Measurements from ENCODE around the gene RHOBTB1.
"Not testable (repeated sequence)": the region's sequence is repeated elsewhere in the genome, so short reads cannot be mapped to it uniquely, and the experiment has no call there.

The RHOBTB1 gene

GRCh38 chr10:60911216-60911615 is 32.8 kb downstream of the RHOBTB1 start:
- ChIA-PET POLR2A (no interaction called here), CTCF (no interaction called here)
- no peak for DNase-seq (ENCODE audit: extremely low spot score)
- TF ChIP-seq BHLHE40 (IDR thresholded peaks at IDR 0.05; ENCODE audit: borderline replicate concordance) (no peak), L3MBTL2 (conservative IDR thresholded peaks at IDR 0.05) (no peak), NFRKB (IDR thresholded peaks at IDR 0.05) (no peak), FOXM1 (IDR thresholded peaks at IDR 0.05; ENCODE audit: borderline replicate concordance) (no peak), CTBP1 (IDR thresholded peaks at IDR 0.05; ENCODE audit: borderline replicate concordance) (no peak), ELF4 (IDR thresholded peaks at IDR 0.05) (no peak), TARDBP (IDR thresholded peaks at IDR 0.05) (no peak), HDGF (IDR thresholded peaks at IDR 0.05; ENCODE audit: borderline replicate concordance) (no peak), SUZ12 (IDR thresholded peaks at IDR 0.05) (no peak), ARNT (IDR thresholded peaks at IDR 0.05) (no peak), SP1 (IDR thresholded peaks at IDR 0.05) (no peak), FOXK2 (IDR thresholded peaks at IDR 0.05) (no peak), ZNF384 (IDR thresholded peaks at IDR 0.05) (no peak), LEF1 (IDR thresholded peaks at IDR 0.05; ENCODE audit: borderline replicate concordance) (no peak), FOXA1 (IDR thresholded peaks at IDR 0.05) (no peak)
- TF ChIP-seq, protein P1, sequence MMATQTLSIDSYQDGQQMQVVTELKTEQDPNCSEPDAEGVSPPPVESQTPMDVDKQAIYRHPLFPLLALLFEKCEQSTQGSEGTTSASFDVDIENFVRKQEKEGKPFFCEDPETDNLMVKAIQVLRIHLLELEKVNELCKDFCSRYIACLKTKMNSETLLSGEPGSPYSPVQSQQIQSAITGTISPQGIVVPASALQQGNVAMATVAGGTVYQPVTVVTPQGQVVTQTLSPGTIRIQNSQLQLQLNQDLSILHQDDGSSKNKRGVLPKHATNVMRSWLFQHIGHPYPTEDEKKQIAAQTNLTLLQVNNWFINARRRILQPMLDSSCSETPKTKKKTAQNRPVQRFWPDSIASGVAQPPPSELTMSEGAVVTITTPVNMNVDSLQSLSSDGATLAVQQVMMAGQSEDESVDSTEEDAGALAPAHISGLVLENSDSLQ (IDR thresholded peaks at IDR 0.05), result no peak

DNA sequence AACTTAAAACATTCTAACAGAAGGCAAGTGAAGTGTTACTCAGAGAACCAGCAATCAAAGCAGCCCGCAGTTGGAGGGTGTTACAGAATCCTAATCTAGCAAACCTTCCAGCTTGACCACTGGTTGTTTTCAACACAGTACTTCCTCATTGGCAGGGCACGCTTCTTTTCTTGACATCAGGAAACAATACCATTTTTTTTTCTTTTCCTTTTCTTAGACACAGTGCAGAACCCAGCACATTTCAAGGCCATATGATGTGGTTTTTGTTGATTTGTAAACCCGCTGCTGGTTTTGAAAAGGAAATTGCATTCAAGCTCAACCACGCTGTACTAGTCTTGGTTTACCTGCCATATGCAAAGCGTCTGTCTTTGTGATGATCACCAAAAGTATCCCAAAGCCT is 33.4 kb downstream of the RHOBTB1 start:
- DNase-seq (ENCODE audit: extremely low spot score), result no peak
- TF ChIP-seq HDGF (IDR thresholded peaks at IDR 0.05; ENCODE audit: borderline replicate concordance) (no peak), BHLHE40 (IDR thresholded peaks at IDR 0.05; ENCODE audit: borderline replicate concordance) (no peak), ELF4 (IDR thresholded peaks at IDR 0.05) (no peak), TARDBP (IDR thresholded peaks at IDR 0.05) (no peak), SP1 (IDR thresholded peaks at IDR 0.05) (no peak), FOXM1 (IDR thresholded peaks at IDR 0.05; ENCODE audit: borderline replicate concordance) (no peak)
- TF ChIP-seq, protein P1 (IDR thresholded peaks at IDR 0.05), result no peak
- POLR2A ChIA-PET, result no interaction called here
- CTCF ChIA-PET, result no interaction called here

GRCh38 chr10:60908896-60909295 is 35.1 kb downstream of the RHOBTB1 start:
- DNase-seq (ENCODE audit: extremely low spot score), result no peak
- POLR2A ChIA-PET, result no interaction called here
- TF ChIP-seq TARDBP (IDR thresholded peaks at IDR 0.05) (no peak), SP1 (IDR thresholded peaks at IDR 0.05) (no peak)
- TF ChIP-seq, protein P1 (IDR thresholded peaks at IDR 0.05), result no peak
- CTCF ChIA-PET, result no interaction called here

- TF ChIP-seq NFRKB (IDR thresholded peaks at IDR 0.05) (no peak), CTBP1 (IDR thresholded peaks at IDR 0.05; ENCODE audit: borderline replicate concordance) (no peak), TARDBP (IDR thresholded peaks at IDR 0.05) (no peak), ZNF384 (IDR thresholded peaks at IDR 0.05) (no peak), FOXM1 (IDR thresholded peaks at IDR 0.05; ENCODE audit: borderline replicate concordance) (no peak), ELF4 (IDR thresholded peaks at IDR 0.05) (no peak)
- TF ChIP-seq, protein P1 (IDR thresholded peaks at IDR 0.05), result no peak
- no peak for DNase-seq (ENCODE audit: extremely low spot score)
- ChIA-PET CTCF (no interaction called here), POLR2A (no interaction called here)
Observed at GRCh38 chr10:60908031-60908430, 36.0 kb downstream of the RHOBTB1 start.

DNA sequence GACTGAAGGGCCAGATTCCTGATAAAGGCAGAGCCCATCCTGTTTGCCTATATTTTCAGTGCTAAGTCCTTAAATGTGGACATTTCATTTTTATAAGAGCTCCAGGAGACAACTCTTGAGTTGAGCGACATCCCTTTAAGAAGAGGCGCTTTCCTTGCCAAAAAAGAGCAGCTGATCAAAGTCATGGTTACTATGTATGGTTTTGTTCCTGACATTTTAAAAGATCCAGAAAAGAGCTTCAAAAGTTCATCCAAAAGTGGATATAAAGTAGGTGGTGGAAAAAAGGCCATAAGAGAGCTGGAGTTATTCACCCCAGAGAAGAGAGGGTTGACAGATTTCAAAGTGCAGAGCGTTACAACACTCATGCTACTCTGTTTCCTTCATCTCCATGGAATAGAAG is 36.7 kb downstream of the RHOBTB1 start:
- POLR2A ChIA-PET, result no interaction called here
- no peak for TF ChIP-seq LEF1 (IDR thresholded peaks at IDR 0.05; ENCODE audit: borderline replicate concordance)
- no peak for TF ChIP-seq HDGF (IDR thresholded peaks at IDR 0.05; ENCODE audit: borderline replicate concordance)
- TF ChIP-seq FOXM1 (IDR thresholded peaks at IDR 0.05; ENCODE audit: borderline replicate concordance), result no peak
- TF ChIP-seq NFRKB (IDR thresholded peaks at IDR 0.05), result no peak
- TF ChIP-seq FOXK2 (IDR thresholded peaks at IDR 0.05), result no peak
- no peak for TF ChIP-seq SUZ12 (IDR thresholded peaks at IDR 0.05)
- no peak for TF ChIP-seq FOXA1 (IDR thresholded peaks at IDR 0.05)
- TF ChIP-seq ARNT (IDR thresholded peaks at IDR 0.05), result no peak
- TF ChIP-seq BHLHE40 (IDR thresholded peaks at IDR 0.05; ENCODE audit: borderline replicate concordance), result no peak
- no peak for TF ChIP-seq L3MBTL2 (conservative IDR thresholded peaks at IDR 0.05)
- TF ChIP-seq SP1 (IDR thresholded peaks at IDR 0.05), result no peak
- TF ChIP-seq CTBP1 (IDR thresholded peaks at IDR 0.05; ENCODE audit: borderline replicate concordance), result no peak
- TF ChIP-seq, protein P1 (IDR thresholded peaks at IDR 0.05), result no peak
- no peak for TF ChIP-seq ELF4 (IDR thresholded peaks at IDR 0.05)
- TF ChIP-seq TARDBP (IDR thresholded peaks at IDR 0.05), result no peak
- no peak for TF ChIP-seq ZNF384 (IDR thresholded peaks at IDR 0.05)
- no peak for DNase-seq (ENCODE audit: extremely low spot score)
- CTCF ChIA-PET, result no interaction called here

DNA sequence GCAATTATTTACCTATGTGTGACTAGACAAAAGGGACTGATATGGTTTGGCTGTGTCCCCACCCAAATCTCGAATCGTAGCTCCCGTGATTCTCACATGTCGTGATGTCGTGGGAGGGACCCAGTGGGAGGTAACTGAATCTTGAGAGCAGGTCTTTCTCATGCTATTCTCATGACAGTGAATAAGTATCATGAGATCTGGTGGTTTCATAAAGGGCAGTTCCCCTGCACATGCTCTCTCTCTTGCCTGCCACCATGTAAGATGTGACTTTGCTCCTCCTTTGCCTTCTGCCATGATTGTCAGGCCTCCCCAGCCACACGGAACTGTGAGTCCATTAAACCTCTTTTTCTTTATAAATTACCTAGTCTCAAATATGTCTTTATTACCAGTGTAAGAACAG is 37.2 kb downstream of the RHOBTB1 start:
- DNase-seq (ENCODE audit: extremely low spot score); POLR2A ChIA-PET; CTCF ChIA-PET: not testable (repeated sequence)
